K562 (cell line): Measurements from ENCODE around the gene ELF3. TPM values are rescaled to one million over a fixed set of nuclear protein-coding genes. Genes with fewer than 3 reads are reported as not detected.

Experiments
- GTF2F1 ChIP-seq: IDR thresholded peaks from 2 replicates; pipeline ENCODE4 v1.6.1; 2011; ENCODE audit warnings: low read depth, low read length, improper control_type of control experiment
- HIVEP1 ChIP-seq: fragments of 250-450 bp; sonication (Bioruptor Pico); IDR thresholded peaks from 2 replicates; pipeline ENCODE4 v1.4.0; 2020; ENCODE audit warnings: mild to moderate bottlenecking
- HNRNPK ChIP-seq: fragments of 200-400 bp; formaldehyde crosslinking; IDR thresholded peaks from one replicate; pipeline ENCODE4 v1.6.1; 2018; ENCODE audit warnings: mild to moderate bottlenecking, low read depth, low read length; ENCODE audit not compliant: poor library complexity, severe bottlenecking
- PCBP1 ChIP-seq: fragments of 200-400 bp; formaldehyde crosslinking; IDR thresholded peaks from 2 replicates; pipeline ENCODE4 v1.6.1; 2018; ENCODE audit warnings: mild to moderate bottlenecking, low read depth, low read length; ENCODE audit not compliant: poor library complexity, severe bottlenecking
- RFX7 ChIP-seq: fragments of 250-450 bp; sonication (Bioruptor Pico); IDR thresholded peaks from 2 replicates; pipeline ENCODE4 v1.5.1; 2021; ENCODE audit warnings: mild to moderate bottlenecking
- SRSF7 ChIP-seq: fragments of 200-400 bp; formaldehyde crosslinking; optimal IDR thresholded peaks from 2 replicates; pipeline ENCODE3; 2017; ENCODE audit warnings: mild to moderate bottlenecking, low read depth, low read length
- TCFL5 ChIP-seq: fragments of 250-450 bp; sonication (Bioruptor Pico); conservative IDR thresholded peaks from 2 replicates; pipeline ENCODE4 v1.6.1; 2021; ENCODE audit warnings: mild to moderate bottlenecking, moderate library complexity, matching md5 sums
- ZNF347 ChIP-seq: fragments of 450-650 bp; formaldehyde crosslinking; IDR thresholded peaks from 2 replicates; pipeline ENCODE4 v1.4.0; 2020; ENCODE audit warnings: low read depth, mild to moderate bottlenecking, moderate library complexity
- ZNF695 ChIP-seq: fragments of 450-650 bp; formaldehyde crosslinking; IDR thresholded peaks from 2 replicates; pipeline ENCODE4 v1.4.0; 2020; ENCODE audit warnings: mild to moderate bottlenecking, moderate library complexity
- polyA plus RNA-seq, 8 experiments: library from polyadenylated mRNA; depleted of rRNA in 4 of 8; stranded (reverse) in 5 of 8; unstranded in 3 of 8; fragments of >200 nt; fragmentation: Nextera tagmentation in 2 of 8; fragmentation: Illumina TruSeq in 1 of 8; extraction: Ambion mirVana in 2 of 8; extraction: Trizol in 1 of 8; gene quantifications; 2 replicates each; pipeline versions ENCODE4 v1.2.1 to v1.2.3, GENCODE V29; 2011 to 2014; ENCODE audit warnings: inconsistent platforms in 1 of 8, missing spikeins in 1 of 8
- total RNA-seq, 7 experiments: library from RNA; depleted of rRNA in 6 of 7; stranded (reverse); fragments of >200 nt in 6 of 7; fragmentation: Illumina TruSeq in 2 of 7; extraction: Trizol in 2 of 7; gene quantifications; 2 replicates each; pipeline versions ENCODE4 v1.2.1 to v1.2.3, GENCODE V29; 2011 to 2021; ENCODE audit warnings: low replicate concordance in 1 of 7
- TF ChIP-seq, protein P1 (sequence below), 2 experiments: fragments of 200-800 bp in 1 of 2; sonication (Bioruptor generic) in 1 of 2; sonication (generic) in 1 of 2; formaldehyde crosslinking in 1 of 2; IDR thresholded peaks in 1 of 2; conservative IDR thresholded peaks in 1 of 2; 2 replicates each; pipeline versions ENCODE4 v1.5.0 to v1.6.1; 2016 to 2020; ENCODE audit warnings: missing compliant biosample characterization in 1 of 2, missing genetic modification characterization in 1 of 2, missing genetic modification reagents in 1 of 2
- TF ChIP-seq, protein P2 (sequence below): IDR thresholded peaks from 3 replicates; pipeline ENCODE4 v1.6.1; 2011; ENCODE audit warnings: borderline replicate concordance, mild to moderate bottlenecking; ENCODE audit not compliant: insufficient read length, insufficient read depth
- TF ChIP-seq, protein P3 (sequence below), 2 experiments: fragments of 450-650 bp; IDR thresholded peaks; 2 replicates each; pipeline ENCODE4 v1.6.1; 2016; ENCODE audit warnings: mild to moderate bottlenecking in 2 of 2, borderline replicate concordance in 1 of 2, low read depth in 1 of 2, moderate library complexity in 1 of 2
- TF ChIP-seq, protein P4 (sequence below): sonication (generic); formaldehyde crosslinking; IDR thresholded peaks from 2 replicates; pipeline ENCODE4 v1.4.0; 2020; ENCODE audit warnings: mild to moderate bottlenecking, missing genetic modification reagents

The ELF3 gene
- total and polyA plus RNA-seq, 9 of the 15 experiments (the other 6 are each of a cell fraction or from before 2014, with no cell fraction given): 0.03 to 1.2 (median 0.07) TPM; not detected in 4

DNA sequence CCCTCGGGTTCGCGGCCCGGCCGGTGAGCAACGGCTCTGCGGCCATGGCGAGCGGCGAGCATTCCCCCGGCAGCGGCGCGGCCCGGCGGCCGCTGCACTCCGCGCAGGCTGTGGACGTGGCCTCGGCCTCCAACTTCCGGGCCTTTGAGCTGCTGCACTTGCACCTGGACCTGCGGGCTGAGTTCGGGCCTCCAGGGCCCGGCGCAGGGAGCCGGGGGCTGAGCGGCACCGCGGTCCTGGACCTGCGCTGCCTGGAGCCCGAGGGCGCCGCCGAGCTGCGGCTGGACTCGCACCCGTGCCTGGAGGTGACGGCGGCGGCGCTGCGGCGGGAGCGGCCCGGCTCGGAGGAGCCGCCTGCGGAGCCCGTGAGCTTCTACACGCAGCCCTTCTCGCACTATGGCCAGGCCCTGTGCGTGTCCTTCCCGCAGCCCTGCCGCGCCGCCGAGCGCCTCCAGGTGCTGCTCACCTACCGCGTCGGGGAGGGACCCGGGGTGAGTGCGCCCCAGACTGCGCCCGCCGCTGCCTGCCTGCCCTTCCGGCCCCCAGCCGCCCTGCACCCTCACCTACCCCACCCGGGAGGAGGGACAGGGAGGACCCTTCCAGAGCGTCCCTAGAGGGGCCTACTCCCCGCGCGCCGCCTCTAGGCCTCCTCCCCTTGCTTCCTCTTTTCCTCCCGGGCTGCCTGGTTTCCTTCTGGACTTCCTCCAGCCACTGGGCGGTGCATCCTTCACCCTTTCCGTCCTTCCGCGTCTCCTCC, 27.6 kb upstream of the ELF3 start, which contains the start of gene RNPEP (continued):
- TF ChIP-seq, protein P1, sequence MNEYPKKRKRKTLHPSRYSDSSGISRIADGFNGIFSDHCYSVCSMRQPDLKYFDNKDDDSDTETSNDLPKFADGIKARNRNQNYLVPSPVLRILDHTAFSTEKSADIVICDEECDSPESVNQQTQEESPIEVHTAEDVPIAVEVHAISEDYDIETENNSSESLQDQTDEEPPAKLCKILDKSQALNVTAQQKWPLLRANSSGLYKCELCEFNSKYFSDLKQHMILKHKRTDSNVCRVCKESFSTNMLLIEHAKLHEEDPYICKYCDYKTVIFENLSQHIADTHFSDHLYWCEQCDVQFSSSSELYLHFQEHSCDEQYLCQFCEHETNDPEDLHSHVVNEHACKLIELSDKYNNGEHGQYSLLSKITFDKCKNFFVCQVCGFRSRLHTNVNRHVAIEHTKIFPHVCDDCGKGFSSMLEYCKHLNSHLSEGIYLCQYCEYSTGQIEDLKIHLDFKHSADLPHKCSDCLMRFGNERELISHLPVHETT (CRISPR knock-in tag; conservative IDR thresholded peaks at IDR 0.05 in 1 of 2, IDR thresholded peaks at IDR 0.05 in 1 of 2): peak in 1 of 2 experiments; percentile 65; a peak in 1 of 4 replicates
- TF ChIP-seq HIVEP1 (CRISPR knock-in tag): 0 out of 2 replicates have a peak, but pooled peaks have one; percentile 61
- no peak for TF ChIP-seq ZNF347 (CRISPR knock-in tag)
- no peak for TF ChIP-seq TCFL5 (CRISPR knock-in tag)
- TF ChIP-seq HNRNPK: no peak
- TF ChIP-seq, protein P2, sequence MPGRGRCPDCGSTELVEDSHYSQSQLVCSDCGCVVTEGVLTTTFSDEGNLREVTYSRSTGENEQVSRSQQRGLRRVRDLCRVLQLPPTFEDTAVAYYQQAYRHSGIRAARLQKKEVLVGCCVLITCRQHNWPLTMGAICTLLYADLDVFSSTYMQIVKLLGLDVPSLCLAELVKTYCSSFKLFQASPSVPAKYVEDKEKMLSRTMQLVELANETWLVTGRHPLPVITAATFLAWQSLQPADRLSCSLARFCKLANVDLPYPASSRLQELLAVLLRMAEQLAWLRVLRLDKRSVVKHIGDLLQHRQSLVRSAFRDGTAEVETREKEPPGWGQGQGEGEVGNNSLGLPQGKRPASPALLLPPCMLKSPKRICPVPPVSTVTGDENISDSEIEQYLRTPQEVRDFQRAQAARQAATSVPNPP: no peak
- no peak for TF ChIP-seq RFX7 (CRISPR knock-in tag)
- no peak for TF ChIP-seq GTF2F1
- TF ChIP-seq SRSF7: no peak
- TF ChIP-seq ZNF695 (CRISPR knock-in tag): no peak
- TF ChIP-seq PCBP1: peak; percentile 66
- TF ChIP-seq, protein P3, sequence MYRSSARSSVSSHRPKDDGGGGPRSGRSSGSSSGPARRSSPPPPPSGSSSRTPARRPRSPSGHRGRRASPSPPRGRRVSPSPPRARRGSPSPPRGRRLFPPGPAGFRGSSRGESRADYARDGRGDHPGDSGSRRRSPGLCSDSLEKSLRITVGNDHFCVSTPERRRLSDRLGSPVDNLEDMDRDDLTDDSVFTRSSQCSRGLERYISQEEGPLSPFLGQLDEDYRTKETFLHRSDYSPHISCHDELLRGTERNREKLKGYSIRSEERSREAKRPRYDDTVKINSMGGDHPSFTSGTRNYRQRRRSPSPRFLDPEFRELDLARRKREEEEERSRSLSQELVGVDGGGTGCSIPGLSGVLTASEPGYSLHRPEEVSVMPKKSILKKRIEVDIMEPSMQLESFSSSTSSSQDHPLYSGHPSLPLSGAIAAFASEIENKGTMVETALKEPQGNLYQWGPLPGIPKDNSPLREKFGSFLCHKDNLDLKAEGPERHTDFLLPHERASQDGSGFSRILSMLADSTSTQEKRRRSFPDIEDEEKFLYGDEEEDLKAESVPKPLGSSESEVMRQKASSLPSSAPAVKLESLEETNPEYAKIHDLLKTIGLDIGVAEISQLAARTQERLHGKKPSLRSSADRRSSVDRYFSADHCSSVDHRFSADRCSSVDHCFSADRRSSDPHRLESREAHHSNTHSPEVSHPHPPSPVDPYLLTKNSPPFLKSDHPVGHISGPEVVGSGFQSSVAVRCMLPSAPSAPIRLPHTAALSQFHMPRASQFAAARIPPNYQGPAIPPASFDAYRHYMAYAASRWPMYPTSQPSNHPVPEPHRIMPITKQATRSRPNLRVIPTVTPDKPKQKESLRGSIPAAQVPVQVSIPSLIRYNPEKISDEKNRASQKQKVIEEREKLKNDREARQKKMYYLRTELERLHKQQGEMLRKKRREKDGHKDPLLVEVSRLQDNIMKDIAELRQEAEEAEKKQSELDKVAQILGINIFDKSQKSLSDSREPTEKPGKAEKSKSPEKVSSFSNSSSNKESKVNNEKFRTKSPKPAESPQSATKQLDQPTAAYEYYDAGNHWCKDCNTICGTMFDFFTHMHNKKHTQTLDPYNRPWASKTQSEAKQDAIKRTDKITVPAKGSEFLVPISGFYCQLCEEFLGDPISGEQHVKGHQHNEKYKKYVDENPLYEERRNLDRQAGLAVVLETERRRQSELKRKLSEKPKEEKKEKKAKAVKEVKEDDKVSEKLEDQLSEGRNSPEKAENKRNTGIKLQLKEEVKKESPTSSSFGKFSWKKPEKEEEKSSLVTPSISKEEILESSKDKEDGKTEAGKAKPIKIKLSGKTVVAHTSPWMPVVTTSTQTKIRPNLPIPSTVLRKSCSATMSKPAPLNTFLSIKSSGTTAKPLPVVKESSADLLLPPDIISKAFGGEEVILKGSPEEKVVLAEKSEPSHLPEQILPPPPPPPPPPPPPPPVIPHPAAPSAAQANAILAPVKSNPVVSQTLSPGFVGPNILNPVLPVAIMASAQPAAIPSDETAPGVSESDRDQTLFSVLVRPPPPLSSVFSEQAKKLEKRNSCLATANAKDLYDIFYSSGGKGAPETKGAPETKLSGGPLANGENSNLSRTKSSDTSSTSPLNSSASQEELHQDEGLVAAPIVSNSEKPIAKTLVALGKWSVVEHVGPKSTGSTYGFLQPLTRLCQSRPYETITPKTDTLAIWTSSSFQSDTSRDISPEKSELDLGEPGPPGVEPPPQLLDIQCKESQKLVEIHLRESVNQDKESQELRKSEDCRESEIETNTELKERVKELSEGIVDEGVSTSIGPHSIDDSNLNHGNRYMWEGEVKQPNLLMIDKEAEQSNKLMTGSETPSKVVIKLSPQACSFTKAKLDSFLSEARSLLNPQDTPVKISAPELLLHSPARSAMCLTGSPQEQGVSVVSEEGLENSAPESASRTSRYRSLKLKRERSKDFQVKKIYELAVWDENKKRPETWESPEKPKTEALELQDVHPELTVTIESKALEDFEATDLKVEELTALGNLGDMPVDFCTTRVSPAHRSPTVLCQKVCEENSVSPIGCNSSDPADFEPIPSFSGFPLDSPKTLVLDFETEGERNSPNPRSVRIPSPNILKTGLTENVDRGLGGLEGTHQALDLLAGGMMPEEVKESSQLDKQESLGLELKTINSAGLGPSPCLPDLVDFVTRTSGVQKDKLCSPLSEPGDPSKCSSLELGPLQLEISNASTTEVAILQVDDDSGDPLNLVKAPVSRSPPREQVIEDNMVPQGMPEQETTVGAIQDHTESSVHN (IDR thresholded peaks at IDR 0.05; ENCODE audit: borderline replicate concordance in 1 of 2, low read depth in 1 of 2): no peak
- TF ChIP-seq, protein P4, sequence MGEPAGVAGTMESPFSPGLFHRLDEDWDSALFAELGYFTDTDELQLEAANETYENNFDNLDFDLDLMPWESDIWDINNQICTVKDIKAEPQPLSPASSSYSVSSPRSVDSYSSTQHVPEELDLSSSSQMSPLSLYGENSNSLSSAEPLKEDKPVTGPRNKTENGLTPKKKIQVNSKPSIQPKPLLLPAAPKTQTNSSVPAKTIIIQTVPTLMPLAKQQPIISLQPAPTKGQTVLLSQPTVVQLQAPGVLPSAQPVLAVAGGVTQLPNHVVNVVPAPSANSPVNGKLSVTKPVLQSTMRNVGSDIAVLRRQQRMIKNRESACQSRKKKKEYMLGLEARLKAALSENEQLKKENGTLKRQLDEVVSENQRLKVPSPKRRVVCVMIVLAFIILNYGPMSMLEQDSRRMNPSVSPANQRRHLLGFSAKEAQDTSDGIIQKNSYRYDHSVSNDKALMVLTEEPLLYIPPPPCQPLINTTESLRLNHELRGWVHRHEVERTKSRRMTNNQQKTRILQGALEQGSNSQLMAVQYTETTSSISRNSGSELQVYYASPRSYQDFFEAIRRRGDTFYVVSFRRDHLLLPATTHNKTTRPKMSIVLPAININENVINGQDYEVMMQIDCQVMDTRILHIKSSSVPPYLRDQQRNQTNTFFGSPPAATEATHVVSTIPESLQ (CRISPR knock-in tag): no peak
